WI38 (cell line): ENCODE results near the gene VSTM5.

ENCODE experiments used
- H3K4me3 ChIP-seq: 2 replicates; pipeline ENCODE4 v1.5.1; 2011; ENCODE audit warnings: low read depth, mild to moderate bottlenecking, control low read depth, low read length
- TF ChIP-seq, protein P1 (sequence below): IDR thresholded peaks from 2 replicates; pipeline ENCODE4 v1.5.1; 2012; ENCODE audit warnings: low read depth, mild to moderate bottlenecking, control low read depth, low read length

Gene VSTM5

DNA sequence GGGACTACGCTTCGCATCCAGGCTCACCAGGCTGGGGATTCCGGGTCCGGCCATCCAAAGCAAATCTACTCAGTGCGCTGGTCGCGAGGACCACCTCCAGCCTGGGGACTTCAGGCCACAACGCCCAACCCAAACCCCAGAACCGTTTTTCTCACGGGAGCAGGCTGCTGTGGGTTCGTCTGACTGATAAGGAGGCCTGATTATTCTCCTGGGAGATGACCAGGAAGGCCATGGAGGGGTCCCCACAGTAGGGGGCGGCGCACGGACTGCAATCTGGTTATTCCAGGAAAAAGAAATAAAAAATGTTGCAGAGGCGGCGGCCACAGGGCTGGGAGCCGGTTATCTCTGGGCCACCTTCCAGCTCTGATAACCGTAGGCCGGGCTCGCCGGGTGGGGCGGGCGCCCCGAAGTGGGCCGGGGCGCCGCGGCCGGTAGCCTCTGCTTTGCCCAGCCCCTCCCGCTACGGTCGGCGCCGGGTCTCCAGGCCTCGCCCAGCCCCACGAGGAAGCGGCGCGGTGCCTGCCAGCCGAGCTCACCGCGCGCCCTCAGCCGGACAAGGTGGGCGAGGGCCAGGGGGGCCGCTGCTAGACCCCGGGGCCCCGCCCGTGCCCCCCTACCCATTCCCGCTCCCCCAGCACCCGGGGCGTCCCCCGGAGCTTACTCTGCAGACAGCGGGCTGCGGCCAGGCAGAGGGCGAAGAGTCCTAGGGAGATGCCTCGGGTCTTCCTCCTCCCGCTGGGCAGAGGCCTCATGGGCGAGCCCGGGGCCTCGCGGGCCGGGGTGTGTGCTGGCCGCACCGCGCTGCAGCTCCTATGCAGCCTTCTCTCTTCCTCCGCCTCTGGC lies 446 bp downstream of the VSTM5 start:
- H3K4me3 ChIP-seq = peak overlapping the region; percentile 51
- TF ChIP-seq, protein P1, sequence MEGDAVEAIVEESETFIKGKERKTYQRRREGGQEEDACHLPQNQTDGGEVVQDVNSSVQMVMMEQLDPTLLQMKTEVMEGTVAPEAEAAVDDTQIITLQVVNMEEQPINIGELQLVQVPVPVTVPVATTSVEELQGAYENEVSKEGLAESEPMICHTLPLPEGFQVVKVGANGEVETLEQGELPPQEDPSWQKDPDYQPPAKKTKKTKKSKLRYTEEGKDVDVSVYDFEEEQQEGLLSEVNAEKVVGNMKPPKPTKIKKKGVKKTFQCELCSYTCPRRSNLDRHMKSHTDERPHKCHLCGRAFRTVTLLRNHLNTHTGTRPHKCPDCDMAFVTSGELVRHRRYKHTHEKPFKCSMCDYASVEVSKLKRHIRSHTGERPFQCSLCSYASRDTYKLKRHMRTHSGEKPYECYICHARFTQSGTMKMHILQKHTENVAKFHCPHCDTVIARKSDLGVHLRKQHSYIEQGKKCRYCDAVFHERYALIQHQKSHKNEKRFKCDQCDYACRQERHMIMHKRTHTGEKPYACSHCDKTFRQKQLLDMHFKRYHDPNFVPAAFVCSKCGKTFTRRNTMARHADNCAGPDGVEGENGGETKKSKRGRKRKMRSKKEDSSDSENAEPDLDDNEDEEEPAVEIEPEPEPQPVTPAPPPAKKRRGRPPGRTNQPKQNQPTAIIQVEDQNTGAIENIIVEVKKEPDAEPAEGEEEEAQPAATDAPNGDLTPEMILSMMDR = no peak

- TF ChIP-seq, protein P1 = no peak
- no peak overlapping the region for H3K4me3 ChIP-seq
Measured at GRCh38 chr11:93849201-93849600, 1.2 kb downstream of the VSTM5 start.

DNA sequence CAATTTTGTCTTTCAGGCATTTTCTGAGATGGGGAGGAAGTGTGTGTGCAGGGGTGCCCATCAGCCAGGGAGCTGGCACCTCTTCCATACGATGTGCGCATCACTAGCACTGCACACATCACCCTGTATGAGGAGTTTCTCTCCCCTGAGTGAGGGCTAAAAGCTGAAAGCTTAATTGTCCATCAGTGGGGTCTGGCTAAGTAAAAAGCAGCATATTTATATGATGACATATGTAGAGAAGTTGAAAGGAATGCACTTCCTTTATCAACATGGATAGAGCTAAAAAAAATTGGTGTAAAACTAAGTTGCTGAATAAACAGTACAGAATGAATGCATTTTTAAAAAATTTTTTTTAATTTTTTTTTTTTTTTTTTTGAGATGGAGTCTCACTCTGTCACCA lies 4.0 kb downstream of the VSTM5 start:
- TF ChIP-seq, protein P1 = no peak
- H3K4me3 ChIP-seq = no peak overlapping the region

DNA sequence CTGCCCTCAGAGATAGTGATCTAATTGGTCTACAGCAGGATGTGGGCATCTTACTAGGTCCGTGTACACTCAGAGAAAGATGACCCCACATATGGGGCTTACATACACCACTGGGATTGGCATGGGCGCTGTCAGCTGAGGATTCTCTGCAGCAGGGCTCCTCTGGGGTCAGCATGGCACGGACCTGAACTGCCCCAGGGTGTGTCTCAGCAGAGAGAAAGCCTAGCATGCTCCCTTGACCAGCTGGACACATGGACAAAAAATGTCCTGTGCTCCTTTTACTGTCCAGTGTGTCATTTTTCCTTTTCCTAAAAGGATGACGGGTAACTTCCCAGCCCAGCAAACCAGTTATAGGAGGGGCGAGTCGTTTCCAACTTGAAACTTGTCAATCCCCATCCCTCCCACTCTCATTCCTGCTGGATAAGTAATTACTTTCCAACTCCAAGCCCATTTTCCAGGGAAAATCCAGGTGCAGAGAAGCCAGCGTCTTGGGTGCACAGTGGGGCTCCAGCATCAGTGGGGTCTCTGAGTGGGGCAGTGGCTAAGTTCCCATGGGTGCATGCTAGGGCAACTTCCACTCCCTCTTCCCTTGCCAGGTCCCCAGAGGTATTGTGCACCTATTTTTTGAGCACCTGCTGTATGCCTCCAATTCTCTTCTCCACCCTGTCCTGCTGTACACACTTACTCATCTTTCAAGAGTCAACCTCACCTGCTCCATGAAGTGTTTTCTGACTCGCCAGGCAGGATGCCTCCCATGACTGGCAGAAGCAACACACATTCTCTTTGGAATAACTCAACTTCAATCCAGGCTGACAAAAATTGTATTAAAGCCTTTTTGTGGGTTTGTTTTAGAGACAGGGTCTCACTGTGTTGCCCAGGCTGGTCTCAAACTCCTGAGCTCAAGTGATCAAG lies 5.0 kb downstream of the VSTM5 start:
- TF ChIP-seq, protein P1 = no peak
- H3K4me3 ChIP-seq = no peak overlapping the region

DNA sequence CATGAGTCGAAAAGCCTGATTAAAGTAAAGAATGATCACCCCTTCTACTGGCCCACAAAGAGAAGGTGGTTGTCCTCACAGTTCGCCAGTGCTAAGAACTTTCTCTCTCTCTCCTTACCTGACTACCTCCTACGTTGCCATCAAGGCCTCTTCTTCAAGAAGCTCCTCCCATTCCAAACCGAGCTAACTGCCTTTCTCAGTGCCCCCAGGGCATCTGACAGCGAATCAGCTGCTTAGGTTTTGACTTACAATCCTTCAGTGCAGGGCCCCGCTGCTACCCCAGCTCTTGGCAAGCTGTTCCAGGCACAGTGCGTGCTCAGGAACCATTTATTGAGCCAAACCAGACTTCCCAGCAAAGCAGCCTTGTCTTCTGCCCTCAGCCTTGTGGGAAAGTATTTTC lies 5.8 kb downstream of the VSTM5 start:
- TF ChIP-seq, protein P1 = no peak
- no peak overlapping the region for H3K4me3 ChIP-seq

- H3K4me3 ChIP-seq = no peak overlapping the region
- TF ChIP-seq, protein P1 = no peak
Measured at GRCh38 chr11:93843906-93844305, 6.5 kb downstream of the VSTM5 start.

GRCh38 chr11:93842461-93842860 lies 8.0 kb downstream of the VSTM5 start:
- H3K4me3 ChIP-seq = no peak overlapping the region
- TF ChIP-seq, protein P1 = no peak
